H9 (cell line): ENCODE results near the gene KANSL1. TPM values are rescaled to one million over a fixed set of nuclear protein-coding genes. Genes with fewer than 3 reads are reported as not detected.

Source experiments
- DNase-seq: peaks from one replicate; pipeline ENCODE4 v3.0.0-alpha.2; 2017
- H2AFZ ChIP-seq: one replicate; pipeline ENCODE4 v1.6.1; 2013; ENCODE audit warnings: mild to moderate bottlenecking, low read length, control low read depth, moderate library complexity
- H2AK5ac ChIP-seq: 2 replicates; pipeline ENCODE4 v1.6.1; 2013; ENCODE audit warnings: low read length, control low read depth, mixed read lengths; ENCODE audit not compliant: insufficient read length
- H2BK120ac ChIP-seq: one replicate; pipeline ENCODE4 v1.6.1; 2013; ENCODE audit warnings: low read depth, mild to moderate bottlenecking, low read length, control low read depth, inconsistent platforms; ENCODE audit not compliant: poor library complexity, severe bottlenecking
- H2BK12ac ChIP-seq: 2 replicates; pipeline ENCODE4 v1.6.1; 2013; ENCODE audit warnings: low read length, control low read depth, mixed read lengths, low read depth; ENCODE audit not compliant: insufficient read length
- H2BK15ac ChIP-seq: 2 replicates; pipeline ENCODE4 v1.6.1; 2013; ENCODE audit warnings: low read depth, low read length, control low read depth
- H2BK20ac ChIP-seq: one replicate; pipeline ENCODE4 v1.6.1; 2013; ENCODE audit warnings: low read depth, mild to moderate bottlenecking, low read length, control low read depth, inconsistent platforms; ENCODE audit not compliant: poor library complexity, severe bottlenecking
- H2BK5ac ChIP-seq: 2 replicates; pipeline ENCODE4 v1.6.1; 2013; ENCODE audit warnings: low read length, control low read depth, mixed read lengths; ENCODE audit not compliant: insufficient read length
- H3K14ac ChIP-seq: 2 replicates; pipeline ENCODE4 v1.6.1; 2013; ENCODE audit warnings: low read length, control low read depth; ENCODE audit not compliant: insufficient read depth
- H3K18ac ChIP-seq: 2 replicates; pipeline ENCODE4 v1.6.1; 2013; ENCODE audit warnings: low read depth, mild to moderate bottlenecking, mixed read lengths, low read length, control low read depth; ENCODE audit not compliant: insufficient read length
- H3K23ac ChIP-seq: 2 replicates; pipeline ENCODE4 v1.6.1; 2013; ENCODE audit warnings: low read length, control low read depth, mixed read lengths, low read depth; ENCODE audit not compliant: insufficient read length
- H3K23me2 ChIP-seq: 2 replicates; pipeline ENCODE4 v1.6.1; 2013; ENCODE audit warnings: low read depth, mild to moderate bottlenecking, mixed read lengths, low read length, control low read depth; ENCODE audit not compliant: insufficient read length, poor library complexity, severe bottlenecking
- H3K27ac ChIP-seq: 2 replicates; pipeline ENCODE4 v1.5.1; 2013; ENCODE audit warnings: low read length, control low read depth, mixed read lengths, low read depth; ENCODE audit not compliant: insufficient read length
- H3K27me3 ChIP-seq: 2 replicates; pipeline ENCODE4 v1.6.1; 2013; ENCODE audit warnings: low read length, control low read depth, inconsistent platforms; ENCODE audit not compliant: insufficient read depth
- H3K4ac ChIP-seq: 2 replicates; pipeline ENCODE4 v1.6.1; 2013; ENCODE audit warnings: low read depth, mild to moderate bottlenecking, control low read depth, inconsistent platforms, low read length, moderate library complexity
- H3K4me1 ChIP-seq: 2 replicates; pipeline ENCODE4 v1.6.1; 2013; ENCODE audit warnings: low read length, control low read depth, inconsistent platforms; ENCODE audit not compliant: insufficient read depth
- H3K4me2 ChIP-seq: 2 replicates; pipeline ENCODE4 v1.6.1; 2013; ENCODE audit warnings: low read length, control low read depth, mixed read lengths; ENCODE audit not compliant: insufficient read length, insufficient read depth
- H3K56ac ChIP-seq: 2 replicates; pipeline ENCODE4 v1.6.1; 2013; ENCODE audit warnings: low read depth, mild to moderate bottlenecking, mixed read lengths, low read length, control low read depth; ENCODE audit not compliant: insufficient read length
- H3K79me1 ChIP-seq: 2 replicates; pipeline ENCODE4 v1.6.1; 2013; ENCODE audit warnings: low read depth, mild to moderate bottlenecking, moderate library complexity, low read length, control low read depth, inconsistent platforms; ENCODE audit not compliant: insufficient read depth, poor library complexity, severe bottlenecking
- H3K79me2 ChIP-seq: 2 replicates; pipeline ENCODE4 v1.6.1; 2013; ENCODE audit warnings: low read length, control low read depth, inconsistent platforms; ENCODE audit not compliant: insufficient read depth
- H3K9ac ChIP-seq: 2 replicates; pipeline ENCODE4 v1.6.1; 2013; ENCODE audit warnings: low read length, control low read depth, mixed read lengths; ENCODE audit not compliant: insufficient read length; ENCODE audit errors: extremely low read depth
- H3K9me3 ChIP-seq: one replicate; pipeline ENCODE4 v1.6.1; 2013; ENCODE audit warnings: low read depth, low read length, inconsistent platforms; ENCODE audit not compliant: control insufficient read depth
- H3T11ph ChIP-seq: one replicate; pipeline ENCODE4 v1.6.1; 2013; ENCODE audit warnings: mild to moderate bottlenecking, low read length, control low read depth, inconsistent platforms
- H4K20me1 ChIP-seq: one replicate; pipeline ENCODE4 v1.6.1; 2013; ENCODE audit not compliant: control insufficient read depth, insufficient read length, insufficient read depth
- H4K5ac ChIP-seq: 2 replicates; pipeline ENCODE4 v1.6.1; 2013; ENCODE audit warnings: low read depth, mild to moderate bottlenecking, mixed read lengths, low read length, control low read depth; ENCODE audit not compliant: insufficient read length
- H4K8ac ChIP-seq: replicated peaks from 2 replicates; pipeline ENCODE4 v1.6.1; 2013; ENCODE audit warnings: low read length, control low read depth, mixed read lengths, low read depth; ENCODE audit not compliant: insufficient read length
- H4K91ac ChIP-seq: 2 replicates; pipeline ENCODE4 v1.6.1; 2013; ENCODE audit warnings: low read depth, mild to moderate bottlenecking, moderate library complexity, mixed read lengths, low read length, control low read depth; ENCODE audit not compliant: insufficient read length
- H3K27ac Mint-ChIP-seq, 3 experiments: 2 replicates in 2 of 3; 3 replicates in 1 of 3; pipeline ENCODE4 v1.8.0; 2020 to 2021; ENCODE audit warnings: mixed read lengths in 3 of 3, mild to moderate bottlenecking in 1 of 3, moderate library complexity in 1 of 3
- H3K27me3 Mint-ChIP-seq: 2 replicates; pipeline ENCODE4 v1.8.0; 2021; ENCODE audit warnings: low read depth, mild to moderate bottlenecking, moderate library complexity, mixed read lengths
- H3K36me3 Mint-ChIP-seq, 3 experiments: 2 replicates in 2 of 3; 3 replicates in 1 of 3; pipeline ENCODE4 v1.8.0; 2020 to 2021; ENCODE audit warnings: low read depth in 3 of 3, mixed read lengths in 3 of 3; ENCODE audit not compliant: insufficient read depth in 1 of 3
- H3K4me1 Mint-ChIP-seq, 2 experiments: 2 replicates each; pipeline ENCODE4 v1.8.0; 2020; ENCODE audit warnings: mixed read lengths in 2 of 2
- H3K4me3 Mint-ChIP-seq, 2 experiments: 2 replicates in 1 of 2; 3 replicates in 1 of 2; pipeline ENCODE4 v1.8.0; 2020 to 2021; ENCODE audit warnings: mild to moderate bottlenecking in 2 of 2, mixed read lengths in 2 of 2, moderate library complexity in 1 of 2
- H3K9me3 Mint-ChIP-seq, 2 experiments: 2 replicates in 1 of 2; 3 replicates in 1 of 2; pipeline ENCODE4 v1.8.0; 2020; ENCODE audit warnings: mild to moderate bottlenecking in 2 of 2, mixed read lengths in 2 of 2, moderate library complexity in 1 of 2
- WGBS: extraction: QIAGEN DNeasy Blood & Tissue Kit; methylation state at CpG from one replicate; pipeline ENCODE4 v1.1.7; 2013; ENCODE audit warnings: missing lambda C conversion rate, low lambda C conversion rate, mixed read lengths; ENCODE audit not compliant: insufficient read length; ENCODE audit errors: extremely low coverage; 5-methylcytosine and 5-hydroxymethylcytosine counted together
- total RNA-seq: library from RNA; stranded (reverse); gene quantifications from 2 replicates; pipeline ENCODE4 v1.2.1, GENCODE V29; 2021
- TF ChIP-seq, protein P1 (sequence below): fragments of 200-600 bp; sonication (generic); conservative IDR thresholded peaks from 3 replicates; pipeline ENCODE4 v1.8.0; 2021; ENCODE audit warnings: antibody characterized with exemption, mild to moderate bottlenecking

Gene KANSL1
- total RNA-seq, 1 experiment from 2014 or later: 114 TPM

DNA sequence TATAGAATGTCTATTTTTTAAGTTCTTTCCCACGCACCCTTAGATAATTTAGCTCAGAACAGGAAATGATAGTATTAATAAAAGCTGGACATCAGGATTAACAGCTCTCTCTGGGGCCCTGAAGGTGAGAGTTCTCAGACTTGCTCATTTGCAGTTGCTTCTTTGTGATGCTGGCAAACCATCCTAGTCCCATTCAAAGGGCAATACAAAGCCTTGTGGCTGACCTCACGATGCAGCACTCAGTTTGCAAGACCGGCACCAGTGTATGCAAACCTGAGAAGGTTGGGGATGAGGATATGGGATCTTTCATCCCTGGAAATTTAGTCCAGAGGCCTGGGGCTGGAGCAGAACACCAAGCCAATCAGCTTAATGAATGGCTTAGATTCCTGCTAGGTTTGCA, 164.9 kb downstream of the KANSL1 start:
- Histone ChIP-seq H3K4me2 (no peak overlapping the region), H2AFZ (no peak overlapping the region), H2BK12ac (no peak overlapping the region), H4K91ac (no peak overlapping the region), H4K8ac (no peak overlapping the region), H3K9ac (no peak overlapping the region), H3K4ac (no peak overlapping the region), H3K27ac (no peak overlapping the region), H3K79me2 (no peaks in the 10 kb centered on the region), H3K4me1 (peaks cover 2% of the 10 kb centered on the region; the same call in 1 of the 2 replicates), H3K18ac (no peak overlapping the region), H3K9me3 (no peaks in the 10 kb centered on the region), H2AK5ac (no peak overlapping the region), H4K5ac (no peak overlapping the region), H3K79me1 (no peaks in the 10 kb centered on the region), H3K23me2 (no peaks in the 10 kb centered on the region), H3K56ac (no peak overlapping the region), H4K20me1 (no peaks in the 10 kb centered on the region), H2BK20ac (no peak overlapping the region), H2BK15ac (no peak overlapping the region), H2BK120ac (no peak overlapping the region), H3K14ac (no peak overlapping the region), H2BK5ac (no peak overlapping the region), H3T11ph (no peak overlapping the region), H3K27me3 (no peaks in the 10 kb centered on the region), H3K23ac (no peak overlapping the region)
- H3K9me3 Mint-ChIP-seq: no peaks in the 10 kb centered on the region
- no peak for DNase-seq
- no CpG with 5 or more reads among the region's 3 CpGs for WGBS
- H3K4me1 Mint-ChIP-seq: peaks cover 34 to 43% of the 10 kb centered on the region in 2 experiments
- TF ChIP-seq, protein P1, sequence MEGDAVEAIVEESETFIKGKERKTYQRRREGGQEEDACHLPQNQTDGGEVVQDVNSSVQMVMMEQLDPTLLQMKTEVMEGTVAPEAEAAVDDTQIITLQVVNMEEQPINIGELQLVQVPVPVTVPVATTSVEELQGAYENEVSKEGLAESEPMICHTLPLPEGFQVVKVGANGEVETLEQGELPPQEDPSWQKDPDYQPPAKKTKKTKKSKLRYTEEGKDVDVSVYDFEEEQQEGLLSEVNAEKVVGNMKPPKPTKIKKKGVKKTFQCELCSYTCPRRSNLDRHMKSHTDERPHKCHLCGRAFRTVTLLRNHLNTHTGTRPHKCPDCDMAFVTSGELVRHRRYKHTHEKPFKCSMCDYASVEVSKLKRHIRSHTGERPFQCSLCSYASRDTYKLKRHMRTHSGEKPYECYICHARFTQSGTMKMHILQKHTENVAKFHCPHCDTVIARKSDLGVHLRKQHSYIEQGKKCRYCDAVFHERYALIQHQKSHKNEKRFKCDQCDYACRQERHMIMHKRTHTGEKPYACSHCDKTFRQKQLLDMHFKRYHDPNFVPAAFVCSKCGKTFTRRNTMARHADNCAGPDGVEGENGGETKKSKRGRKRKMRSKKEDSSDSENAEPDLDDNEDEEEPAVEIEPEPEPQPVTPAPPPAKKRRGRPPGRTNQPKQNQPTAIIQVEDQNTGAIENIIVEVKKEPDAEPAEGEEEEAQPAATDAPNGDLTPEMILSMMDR: no peak
- no peak overlapping the region for H3K4me3 Mint-ChIP-seq
- H3K36me3 Mint-ChIP-seq: peaks cover 25 to 64% (median 55%) of the 10 kb centered on the region in 3 experiments; a peak in 6 of 7 replicates
- H3K27ac Mint-ChIP-seq: peak overlapping the region in 2 of 3 experiments; percentile 47 to 66; a peak in 3 of 7 replicates
- H3K27me3 Mint-ChIP-seq: no peaks in the 10 kb centered on the region; the same call in 1 of the 2 replicates
